ENCODE results near the gene IL3RA. TPM values are rescaled to one million over a fixed set of nuclear protein-coding genes. Genes with fewer than 3 reads are reported as not detected.

The IL3RA gene
- polyA plus RNA-seq, 1 of the 3 experiments (the other 2 are of a cell fraction) = not detected

DNA sequence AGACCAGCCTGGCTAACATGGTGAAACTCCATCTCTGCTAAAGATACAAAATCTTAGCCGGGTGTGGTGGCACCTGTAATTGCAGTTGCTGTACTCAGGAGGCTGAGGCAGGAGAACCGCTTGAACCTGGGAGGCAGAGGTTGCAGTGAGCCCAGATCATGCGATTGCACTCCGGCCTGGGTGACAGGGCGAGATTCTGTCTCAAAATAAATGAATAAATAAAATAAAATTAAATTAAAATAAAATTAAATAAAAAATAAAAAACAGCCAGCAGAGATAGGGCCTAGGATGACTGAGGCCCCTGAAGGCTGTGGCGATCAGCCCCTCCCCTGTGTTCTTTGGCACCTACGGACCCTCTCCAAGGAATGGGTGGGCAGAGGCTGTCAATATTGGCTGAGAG, 22.8 kb upstream of the IL3RA start:
- Histone ChIP-seq H3K27me3 (ENCODE audit: insufficient read depth) (peaks cover 14% of the 10 kb centered on the region; the same call in 1 of the 2 replicates), H3K27ac (ENCODE audit: low read depth in 2 of 2, low read length in 1 of 2) (no peak overlapping the region), H3K4me2 (no peak overlapping the region), H4K20me1 (ENCODE audit: insufficient read depth) (no peaks in the 10 kb centered on the region), H3K4me1 (ENCODE audit: control insufficient read depth in 1 of 2, insufficient read depth in 2 of 2, low read depth in 1 of 2, low read length in 1 of 2) (no peaks in the 10 kb centered on the region), H3K9me2 (no peaks in the 10 kb centered on the region), H2AFZ (ENCODE audit: low read depth) (no peak overlapping the region), H3K9me3 (no peaks in the 10 kb centered on the region), H3F3A (replicated peaks; ENCODE audit: insufficient read depth) (no peaks in the 10 kb centered on the region), H3K9ac (no peak overlapping the region), H3K79me2 (ENCODE audit: insufficient read depth) (no peaks in the 10 kb centered on the region), H3K4me3 (ENCODE audit: low read depth in 2 of 2, low read length in 1 of 2) (no peak overlapping the region), H3K36me3 (replicated peaks in 1 of 2; ENCODE audit: control insufficient read depth in 1 of 2, insufficient read depth in 2 of 2, low read length in 1 of 2) (no peaks in the 10 kb centered on the region)
- 21% methylated on average over 7 of the region's 7 CpGs for WGBS (ENCODE audit: low lambda C conversion rate)
- DNase-seq = no peak
- ChIA-PET CTCF (no interaction called here), POLR2A (no interaction called here)
- TF ChIP-seq MXI1 (IDR thresholded peaks at IDR 0.05; ENCODE audit: low read depth, low read length) (no peak), NFIC (IDR thresholded peaks at IDR 0.05; ENCODE audit: borderline replicate concordance) (no peak), SMC3 (IDR thresholded peaks at IDR 0.05; ENCODE audit: low read depth, low read length) (no peak), RXRA (IDR thresholded peaks at IDR 0.05; ENCODE audit: borderline replicate concordance, low read depth) (no peak), ELF1 (IDR thresholded peaks at IDR 0.05) (no peak), EZH2phosphoT487 (IDR thresholded peaks at IDR 0.05; ENCODE audit: borderline replicate concordance, low read depth) (no peak), RCOR1 (IDR thresholded peaks at IDR 0.05; ENCODE audit: low read length) (no peak), GABPA (IDR thresholded peaks at IDR 0.05; ENCODE audit: low read depth) (no peak), TEAD4 (IDR thresholded peaks at IDR 0.05; ENCODE audit: borderline replicate concordance, insufficient read depth) (no peak), CHD2 (IDR thresholded peaks at IDR 0.05; ENCODE audit: low read length, partially characterized antibody) (no peak)
- TF ChIP-seq, protein P1, sequence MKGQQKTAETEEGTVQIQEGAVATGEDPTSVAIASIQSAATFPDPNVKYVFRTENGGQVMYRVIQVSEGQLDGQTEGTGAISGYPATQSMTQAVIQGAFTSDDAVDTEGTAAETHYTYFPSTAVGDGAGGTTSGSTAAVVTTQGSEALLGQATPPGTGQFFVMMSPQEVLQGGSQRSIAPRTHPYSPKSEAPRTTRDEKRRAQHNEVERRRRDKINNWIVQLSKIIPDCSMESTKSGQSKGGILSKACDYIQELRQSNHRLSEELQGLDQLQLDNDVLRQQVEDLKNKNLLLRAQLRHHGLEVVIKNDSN (IDR thresholded peaks at IDR 0.05; ENCODE audit: borderline replicate concordance, low read depth) = no peak
- TF ChIP-seq, protein P2, sequence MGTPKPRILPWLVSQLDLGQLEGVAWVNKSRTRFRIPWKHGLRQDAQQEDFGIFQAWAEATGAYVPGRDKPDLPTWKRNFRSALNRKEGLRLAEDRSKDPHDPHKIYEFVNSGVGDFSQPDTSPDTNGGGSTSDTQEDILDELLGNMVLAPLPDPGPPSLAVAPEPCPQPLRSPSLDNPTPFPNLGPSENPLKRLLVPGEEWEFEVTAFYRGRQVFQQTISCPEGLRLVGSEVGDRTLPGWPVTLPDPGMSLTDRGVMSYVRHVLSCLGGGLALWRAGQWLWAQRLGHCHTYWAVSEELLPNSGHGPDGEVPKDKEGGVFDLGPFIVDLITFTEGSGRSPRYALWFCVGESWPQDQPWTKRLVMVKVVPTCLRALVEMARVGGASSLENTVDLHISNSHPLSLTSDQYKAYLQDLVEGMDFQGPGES (IDR thresholded peaks at IDR 0.05; ENCODE audit: low read depth, low read length) = no peak
- TF ChIP-seq, protein P3, sequence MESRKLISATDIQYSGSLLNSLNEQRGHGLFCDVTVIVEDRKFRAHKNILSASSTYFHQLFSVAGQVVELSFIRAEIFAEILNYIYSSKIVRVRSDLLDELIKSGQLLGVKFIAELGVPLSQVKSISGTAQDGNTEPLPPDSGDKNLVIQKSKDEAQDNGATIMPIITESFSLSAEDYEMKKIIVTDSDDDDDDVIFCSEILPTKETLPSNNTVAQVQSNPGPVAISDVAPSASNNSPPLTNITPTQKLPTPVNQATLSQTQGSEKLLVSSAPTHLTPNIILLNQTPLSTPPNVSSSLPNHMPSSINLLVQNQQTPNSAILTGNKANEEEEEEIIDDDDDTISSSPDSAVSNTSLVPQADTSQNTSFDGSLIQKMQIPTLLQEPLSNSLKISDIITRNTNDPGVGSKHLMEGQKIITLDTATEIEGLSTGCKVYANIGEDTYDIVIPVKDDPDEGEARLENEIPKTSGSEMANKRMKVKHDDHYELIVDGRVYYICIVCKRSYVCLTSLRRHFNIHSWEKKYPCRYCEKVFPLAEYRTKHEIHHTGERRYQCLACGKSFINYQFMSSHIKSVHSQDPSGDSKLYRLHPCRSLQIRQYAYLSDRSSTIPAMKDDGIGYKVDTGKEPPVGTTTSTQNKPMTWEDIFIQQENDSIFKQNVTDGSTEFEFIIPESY (IDR thresholded peaks at IDR 0.05; ENCODE audit: borderline replicate concordance, low read depth) = no peak
- TF ChIP-seq, protein P4, sequence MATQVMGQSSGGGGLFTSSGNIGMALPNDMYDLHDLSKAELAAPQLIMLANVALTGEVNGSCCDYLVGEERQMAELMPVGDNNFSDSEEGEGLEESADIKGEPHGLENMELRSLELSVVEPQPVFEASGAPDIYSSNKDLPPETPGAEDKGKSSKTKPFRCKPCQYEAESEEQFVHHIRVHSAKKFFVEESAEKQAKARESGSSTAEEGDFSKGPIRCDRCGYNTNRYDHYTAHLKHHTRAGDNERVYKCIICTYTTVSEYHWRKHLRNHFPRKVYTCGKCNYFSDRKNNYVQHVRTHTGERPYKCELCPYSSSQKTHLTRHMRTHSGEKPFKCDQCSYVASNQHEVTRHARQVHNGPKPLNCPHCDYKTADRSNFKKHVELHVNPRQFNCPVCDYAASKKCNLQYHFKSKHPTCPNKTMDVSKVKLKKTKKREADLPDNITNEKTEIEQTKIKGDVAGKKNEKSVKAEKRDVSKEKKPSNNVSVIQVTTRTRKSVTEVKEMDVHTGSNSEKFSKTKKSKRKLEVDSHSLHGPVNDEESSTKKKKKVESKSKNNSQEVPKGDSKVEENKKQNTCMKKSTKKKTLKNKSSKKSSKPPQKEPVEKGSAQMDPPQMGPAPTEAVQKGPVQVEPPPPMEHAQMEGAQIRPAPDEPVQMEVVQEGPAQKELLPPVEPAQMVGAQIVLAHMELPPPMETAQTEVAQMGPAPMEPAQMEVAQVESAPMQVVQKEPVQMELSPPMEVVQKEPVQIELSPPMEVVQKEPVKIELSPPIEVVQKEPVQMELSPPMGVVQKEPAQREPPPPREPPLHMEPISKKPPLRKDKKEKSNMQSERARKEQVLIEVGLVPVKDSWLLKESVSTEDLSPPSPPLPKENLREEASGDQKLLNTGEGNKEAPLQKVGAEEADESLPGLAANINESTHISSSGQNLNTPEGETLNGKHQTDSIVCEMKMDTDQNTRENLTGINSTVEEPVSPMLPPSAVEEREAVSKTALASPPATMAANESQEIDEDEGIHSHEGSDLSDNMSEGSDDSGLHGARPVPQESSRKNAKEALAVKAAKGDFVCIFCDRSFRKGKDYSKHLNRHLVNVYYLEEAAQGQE (IDR thresholded peaks at IDR 0.05; ENCODE audit: low read depth, low read length) = no peak

All from SK-N-SH (cell line).